ENCODE measurements around the gene EIF4ENIF1. TPM values are rescaled to one million over a fixed set of nuclear protein-coding genes. Genes with fewer than 3 reads are reported as not detected.
A peak's percentile ranks its signal among the peaks of the same experiment; 100 is the strongest.

Gene EIF4ENIF1
- total RNA-seq, 6 experiments from 2014 or later = 23.7 to 27.3 (median 25.5) TPM

DNA sequence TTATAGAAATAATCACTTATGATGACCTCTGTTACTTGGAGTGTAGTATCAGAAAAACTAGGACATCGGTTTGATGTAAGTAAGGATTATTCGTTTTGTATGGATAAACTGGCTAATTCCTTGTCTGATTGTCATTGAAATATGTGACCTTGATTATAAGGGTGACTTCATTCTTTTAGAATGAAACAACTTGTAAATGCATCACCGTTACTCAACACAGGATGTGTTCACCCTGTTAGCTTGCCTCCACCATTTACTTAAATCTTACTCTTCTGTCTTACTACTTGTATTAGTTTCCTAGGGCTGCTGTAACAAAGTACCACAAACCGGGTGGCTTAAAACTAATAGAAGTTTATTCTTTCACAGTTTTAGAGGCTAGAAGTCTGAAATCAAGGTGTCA lies 14.6 kb upstream of the EIF4ENIF1 start:
- TF ChIP-seq, protein P1, sequence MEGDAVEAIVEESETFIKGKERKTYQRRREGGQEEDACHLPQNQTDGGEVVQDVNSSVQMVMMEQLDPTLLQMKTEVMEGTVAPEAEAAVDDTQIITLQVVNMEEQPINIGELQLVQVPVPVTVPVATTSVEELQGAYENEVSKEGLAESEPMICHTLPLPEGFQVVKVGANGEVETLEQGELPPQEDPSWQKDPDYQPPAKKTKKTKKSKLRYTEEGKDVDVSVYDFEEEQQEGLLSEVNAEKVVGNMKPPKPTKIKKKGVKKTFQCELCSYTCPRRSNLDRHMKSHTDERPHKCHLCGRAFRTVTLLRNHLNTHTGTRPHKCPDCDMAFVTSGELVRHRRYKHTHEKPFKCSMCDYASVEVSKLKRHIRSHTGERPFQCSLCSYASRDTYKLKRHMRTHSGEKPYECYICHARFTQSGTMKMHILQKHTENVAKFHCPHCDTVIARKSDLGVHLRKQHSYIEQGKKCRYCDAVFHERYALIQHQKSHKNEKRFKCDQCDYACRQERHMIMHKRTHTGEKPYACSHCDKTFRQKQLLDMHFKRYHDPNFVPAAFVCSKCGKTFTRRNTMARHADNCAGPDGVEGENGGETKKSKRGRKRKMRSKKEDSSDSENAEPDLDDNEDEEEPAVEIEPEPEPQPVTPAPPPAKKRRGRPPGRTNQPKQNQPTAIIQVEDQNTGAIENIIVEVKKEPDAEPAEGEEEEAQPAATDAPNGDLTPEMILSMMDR (IDR thresholded peaks at IDR 0.05) = no peak
- Mint-ChIP-seq H3K36me3 (ENCODE audit: low read depth) (peaks cover 22% of the 10 kb centered on the region), H3K4me3 (no peak overlapping the region), H3K27me3 (ENCODE audit: insufficient read depth) (no peaks in the 10 kb centered on the region), H3K9me3 (0 out of 2 replicates have a peak, but pooled peaks cover 9% of the 10 kb centered on the region), H3K27ac (peak overlapping the region; percentile 89), H3K4me1 (ENCODE audit: low read depth) (peaks cover 25% of the 10 kb centered on the region)
- peak; percentile 39 for DNase-seq

- Mint-ChIP-seq H3K27ac (peak overlapping the region; percentile 89), H3K4me1 (ENCODE audit: low read depth) (peaks cover 18% of the 10 kb centered on the region), H3K9me3 (0 out of 2 replicates have a peak, but pooled peaks cover 9% of the 10 kb centered on the region), H3K27me3 (ENCODE audit: insufficient read depth) (no peaks in the 10 kb centered on the region), H3K36me3 (ENCODE audit: low read depth) (peaks cover 13% of the 10 kb centered on the region), H3K4me3 (no peak overlapping the region)
- TF ChIP-seq, protein P1 (IDR thresholded peaks at IDR 0.05) = no peak
- no peak for DNase-seq
Observed at GRCh38 chr22:31503211-31503964, 13.7 kb upstream of the EIF4ENIF1 start.

- Mint-ChIP-seq H3K4me3 (no peak overlapping the region), H3K27ac (no peak overlapping the region), H3K36me3 (ENCODE audit: low read depth) (peaks cover 7% of the 10 kb centered on the region), H3K9me3 (peaks cover 5% of the 10 kb centered on the region; the same call in 1 of the 2 replicates), H3K4me1 (ENCODE audit: low read depth) (peaks cover 27% of the 10 kb centered on the region), H3K27me3 (ENCODE audit: insufficient read depth) (no peaks in the 10 kb centered on the region)
- TF ChIP-seq, protein P1 (IDR thresholded peaks at IDR 0.05) = no peak
- no peak for DNase-seq
Observed at GRCh38 chr22:31501738-31502137, 12.1 kb upstream of the EIF4ENIF1 start.

- H3K27ac Mint-ChIP-seq = peak overlapping the region; percentile 92
- no peaks in the 10 kb centered on the region for H3K27me3 Mint-ChIP-seq (ENCODE audit: insufficient read depth)
- no peak for DNase-seq
- TF ChIP-seq, protein P1 (IDR thresholded peaks at IDR 0.05) = no peak
- H3K4me1 Mint-ChIP-seq (ENCODE audit: low read depth) = peaks cover 9% of the 10 kb centered on the region
- peaks cover 5% of the 10 kb centered on the region; the same call in 1 of the 2 replicates for H3K9me3 Mint-ChIP-seq
- peaks cover 7% of the 10 kb centered on the region for H3K36me3 Mint-ChIP-seq (ENCODE audit: low read depth)
- peak overlapping the region; percentile 95 for H3K4me3 Mint-ChIP-seq
Observed at GRCh38 chr22:31497148-31497938, 7.7 kb upstream of the EIF4ENIF1 start.

DNA sequence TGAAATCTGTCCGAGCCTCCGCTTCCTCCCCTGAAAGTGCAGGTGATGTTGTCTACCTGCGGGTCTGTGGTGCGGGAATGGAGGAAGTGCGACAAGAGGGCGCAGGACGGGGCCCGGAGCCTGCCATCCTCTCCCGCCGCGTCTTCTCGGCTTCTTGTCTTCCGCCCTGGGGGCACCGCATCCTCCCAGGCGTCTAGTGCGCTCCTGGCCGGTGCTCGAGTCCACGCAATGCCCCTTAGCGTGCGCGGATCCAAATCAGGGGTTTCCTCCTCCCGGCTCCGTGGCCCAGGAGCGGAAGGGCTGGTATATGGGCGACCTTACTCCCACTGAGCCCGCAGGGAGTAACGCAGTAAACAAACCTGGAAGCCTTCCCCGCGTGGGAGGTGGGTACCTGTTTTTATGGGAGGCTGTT lies 7.1 kb upstream of the EIF4ENIF1 start:
- Mint-ChIP-seq H3K36me3 (ENCODE audit: low read depth) (peaks cover 7% of the 10 kb centered on the region), H3K4me1 (ENCODE audit: low read depth) (peaks cover 14% of the 10 kb centered on the region), H3K9me3 (peaks cover 5% of the 10 kb centered on the region; the same call in 1 of the 2 replicates), H3K27ac (peak overlapping the region; percentile 92), H3K27me3 (ENCODE audit: insufficient read depth) (no peaks in the 10 kb centered on the region), H3K4me3 (peak overlapping the region; percentile 95)
- TF ChIP-seq, protein P1 (IDR thresholded peaks at IDR 0.05) = no peak
- DNase-seq = no peak
